ENCODE data around the gene STK17A. TPM values are rescaled to one million over a fixed set of nuclear protein-coding genes. Genes with fewer than 3 reads are reported as not detected.

STK17A gene
- total and polyA plus RNA-seq, 2 of the 8 experiments (the other 6 are each of a cell fraction or from before 2014, with no cell fraction given), result 2.2 to 12.2 TPM

- Histone ChIP-seq H3K14ac (ENCODE audit: insufficient read length) (no peak overlapping the region), H3K23ac (ENCODE audit: insufficient read length) (no peak overlapping the region), H2BK15ac (ENCODE audit: low read length) (no peak overlapping the region), H3K79me2 (ENCODE audit: control insufficient read depth in 1 of 2, insufficient read depth in 2 of 2, low read length in 2 of 2) (peaks cover 0 to 48% of the 10 kb centered on the region in 2 experiments; a peak in 2 of 4 replicates), H3K27me3 (replicated peaks in 1 of 4; ENCODE audit: control insufficient read depth in 3 of 4, extremely low read depth in 1 of 4, insufficient read depth in 3 of 4, low read length in 3 of 4) (no peaks in the 10 kb centered on the region), H3K4me1 (replicated peaks in 1 of 4; ENCODE audit: control insufficient read depth in 3 of 4, insufficient read depth in 4 of 4, low read length in 3 of 4) (peaks cover 0 to 3% (median under 1%) of the 10 kb centered on the region in 4 experiments; a peak in 2 of 7 replicates), H3K9me3 (ENCODE audit: insufficient read depth in 2 of 2, low read depth in 1 of 2, low read length in 1 of 2) (no peaks in the 10 kb centered on the region), H2BK5ac (ENCODE audit: low read depth, low read length) (no peak overlapping the region), H3K23me2 (ENCODE audit: low read depth, low read length) (no peaks in the 10 kb centered on the region), H3K4ac (replicated peaks; ENCODE audit: insufficient read length, low read depth, low read length) (no peak overlapping the region), H2AK5ac (ENCODE audit: low read depth, low read length) (no peak overlapping the region), H2BK20ac (ENCODE audit: low read length) (no peak overlapping the region), H4K20me1 (replicated peaks in 1 of 2; ENCODE audit: control insufficient read depth in 1 of 2, insufficient read depth in 2 of 2, low read length in 2 of 2) (peaks cover 2 to 3% of the 10 kb centered on the region in 2 experiments), H3K9ac (replicated peaks in 1 of 4; ENCODE audit: extremely low read depth in 1 of 4, low read depth in 3 of 4, low read length in 3 of 4) (no peak overlapping the region), H4K5ac (ENCODE audit: insufficient read length, low read depth, low read length) (no peak overlapping the region), H2AFZ (ENCODE audit: low read length) (no peak overlapping the region), H3K56ac (replicated peaks; ENCODE audit: insufficient read length, low read depth, low read length) (no peak overlapping the region), H3K79me1 (ENCODE audit: low read depth, low read length) (peaks cover 2% of the 10 kb centered on the region; the same call in 1 of the 2 replicates), H3K4me2 (ENCODE audit: insufficient read depth in 1 of 2, low read depth in 2 of 2, low read length in 2 of 2) (no peak overlapping the region), H3K18ac (ENCODE audit: extremely low read depth, low read length) (no peak overlapping the region), H4K91ac (replicated peaks; ENCODE audit: insufficient read length, low read length) (no peak overlapping the region), H2BK12ac (ENCODE audit: low read depth, low read length) (no peak overlapping the region), H2BK120ac (replicated peaks; ENCODE audit: low read depth, low read length) (no peak overlapping the region), H3K27ac (ENCODE audit: low read depth, low read length) (no peak overlapping the region), H3K4me3 (ENCODE audit: extremely low read depth in 1 of 4, insufficient read depth in 2 of 4, low read depth in 3 of 4, low read length in 4 of 4) (no peak overlapping the region), H4K8ac (ENCODE audit: extremely low read depth, insufficient read depth, low read length) (no peak overlapping the region), H3K36me3 (ENCODE audit: control insufficient read depth in 2 of 4, insufficient read depth in 4 of 4, low read length in 3 of 4) (0 out of 8 replicates have a peak, but pooled peaks cover 0 to 4% (median 0%) of the 10 kb centered on the region in 4 experiments)
- no peak for DNase-seq (ENCODE audit: low read depth in 1 of 2, low spot score in 2 of 2)
- ChIA-PET CTCF (ENCODE audit: partially characterized antibody) (no interaction called here), POLR2A (ENCODE audit: partially characterized antibody) (interaction anchor here (0.7 kb wide), 1 partner anchor 129 kb away, joined by 3 read pairs; no protein-coding TSS in a partner anchor)
- WGBS, 2 experiments (ENCODE audit: extremely low coverage in 1 of 2, insufficient coverage in 1 of 2, insufficient read length in 1 of 2, insufficient replicate concordance in 2 of 2, low coverage in 1 of 2, low lambda C conversion rate in 2 of 2, missing lambda C conversion rate in 1 of 2), result 92% methylated on average over 1 of the region's 1 CpG; no CpG with 5 or more reads in 1 of the 2 experiments
- no peak for FAIRE-seq
- no peak for TF ChIP-seq BRCA1 (IDR thresholded peaks at IDR 0.05; ENCODE audit: low read depth, low read length)
- no peak for TF ChIP-seq GTF2F1 (IDR thresholded peaks at IDR 0.05; ENCODE audit: borderline replicate concordance, low read depth, low read length)
- TF ChIP-seq MAFK (IDR thresholded peaks at IDR 0.05; ENCODE audit: low read depth, low read length), result no peak
- TF ChIP-seq E2F6 (IDR thresholded peaks at IDR 0.05), result no peak
- TF ChIP-seq RXRA (IDR thresholded peaks at IDR 0.05; ENCODE audit: insufficient read depth, low read depth, low read length), result no peak
- TF ChIP-seq BCL11A (IDR thresholded peaks at IDR 0.05; ENCODE audit: low read depth in 2 of 2, low read length in 2 of 2), result no peak
- TF ChIP-seq MAX (IDR thresholded peaks at IDR 0.05), result no peak
- TF ChIP-seq BACH1 (IDR thresholded peaks at IDR 0.05; ENCODE audit: low read length), result no peak
- no peak for TF ChIP-seq SIRT6 (IDR thresholded peaks at IDR 0.05; ENCODE audit: low read length)
- no peak for TF ChIP-seq CHD1 (IDR thresholded peaks at IDR 0.05; ENCODE audit: low read depth, low read length)
- TF ChIP-seq RAD21 (IDR thresholded peaks at IDR 0.05 in 1 of 2, conservative IDR thresholded peaks at IDR 0.05 in 1 of 2; ENCODE audit: low read depth in 2 of 2, low read length in 2 of 2), result no peak
Measured at GRCh38 chr7:43593010-43593409, 10.1 kb downstream of the STK17A start.
